ENCODE results near the gene TES.

TES gene

DNA sequence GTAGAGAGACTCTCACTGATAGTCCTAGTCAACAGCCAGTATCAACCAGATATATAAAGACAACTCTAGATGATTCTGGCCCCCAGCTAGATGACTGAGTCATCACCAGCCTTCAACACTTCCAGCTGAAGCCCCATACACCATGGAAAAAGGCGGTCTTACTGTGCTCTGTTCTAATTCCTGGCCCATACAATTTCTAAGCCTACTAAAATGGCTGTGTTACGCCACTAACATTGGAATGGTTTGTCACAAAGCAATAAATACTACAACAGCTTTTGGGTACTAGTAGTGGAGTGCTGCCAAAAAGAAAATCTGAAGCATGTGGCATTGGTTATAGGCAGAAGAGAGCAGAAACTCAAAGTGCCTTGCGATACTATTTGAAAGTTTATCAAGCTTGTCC, 13.0 kb upstream of the TES start:
- TF ChIP-seq, protein P1, sequence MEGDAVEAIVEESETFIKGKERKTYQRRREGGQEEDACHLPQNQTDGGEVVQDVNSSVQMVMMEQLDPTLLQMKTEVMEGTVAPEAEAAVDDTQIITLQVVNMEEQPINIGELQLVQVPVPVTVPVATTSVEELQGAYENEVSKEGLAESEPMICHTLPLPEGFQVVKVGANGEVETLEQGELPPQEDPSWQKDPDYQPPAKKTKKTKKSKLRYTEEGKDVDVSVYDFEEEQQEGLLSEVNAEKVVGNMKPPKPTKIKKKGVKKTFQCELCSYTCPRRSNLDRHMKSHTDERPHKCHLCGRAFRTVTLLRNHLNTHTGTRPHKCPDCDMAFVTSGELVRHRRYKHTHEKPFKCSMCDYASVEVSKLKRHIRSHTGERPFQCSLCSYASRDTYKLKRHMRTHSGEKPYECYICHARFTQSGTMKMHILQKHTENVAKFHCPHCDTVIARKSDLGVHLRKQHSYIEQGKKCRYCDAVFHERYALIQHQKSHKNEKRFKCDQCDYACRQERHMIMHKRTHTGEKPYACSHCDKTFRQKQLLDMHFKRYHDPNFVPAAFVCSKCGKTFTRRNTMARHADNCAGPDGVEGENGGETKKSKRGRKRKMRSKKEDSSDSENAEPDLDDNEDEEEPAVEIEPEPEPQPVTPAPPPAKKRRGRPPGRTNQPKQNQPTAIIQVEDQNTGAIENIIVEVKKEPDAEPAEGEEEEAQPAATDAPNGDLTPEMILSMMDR (IDR thresholded peaks at IDR 0.05; ENCODE audit: borderline replicate concordance, control extremely low read depth, extremely low read depth, insufficient read depth, missing control alignments), result no peak
- DNase-seq (ENCODE audit: low spot score), result no peak
- in situ Hi-C loops (cut with MboI; ENCODE audit: low sequenced_read_pairs, unreplicated experiment), result no loop called here

DNA sequence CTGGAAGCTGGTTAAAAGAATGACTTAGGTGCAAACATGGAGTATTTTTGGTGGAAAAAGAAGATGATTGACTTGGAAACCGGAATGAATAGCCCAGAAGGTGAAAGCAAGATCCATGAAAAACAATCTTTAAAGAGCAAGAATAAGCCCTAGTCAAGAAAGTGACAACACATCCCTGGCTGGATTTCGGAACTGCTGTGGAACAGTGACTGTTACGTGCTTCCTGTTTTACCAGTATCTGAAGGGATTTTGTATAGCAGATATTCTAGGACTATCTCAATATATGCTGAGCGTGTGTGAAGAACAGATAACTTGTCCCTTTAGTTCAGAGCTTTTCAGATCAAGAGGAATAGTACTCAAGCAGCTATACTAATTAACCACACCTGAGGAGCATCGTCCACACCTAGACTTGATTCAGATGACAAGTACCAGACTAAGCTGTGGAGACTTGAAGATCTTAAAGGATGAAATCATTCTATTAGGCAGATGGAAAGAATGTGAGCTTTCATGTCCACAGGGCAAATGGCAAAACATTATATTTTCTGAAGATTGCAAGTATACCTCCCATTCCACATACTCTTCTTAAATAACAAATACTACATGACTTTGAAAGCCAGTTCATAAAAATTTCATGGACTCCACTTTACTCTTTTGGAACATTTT, 11.5 kb upstream of the TES start:
- in situ Hi-C loops (cut with MboI; ENCODE audit: low sequenced_read_pairs, unreplicated experiment), result no loop called here
- DNase-seq (ENCODE audit: low spot score), result no peak
- TF ChIP-seq, protein P1 (IDR thresholded peaks at IDR 0.05; ENCODE audit: borderline replicate concordance, control extremely low read depth, extremely low read depth, insufficient read depth, missing control alignments), result no peak

DNA sequence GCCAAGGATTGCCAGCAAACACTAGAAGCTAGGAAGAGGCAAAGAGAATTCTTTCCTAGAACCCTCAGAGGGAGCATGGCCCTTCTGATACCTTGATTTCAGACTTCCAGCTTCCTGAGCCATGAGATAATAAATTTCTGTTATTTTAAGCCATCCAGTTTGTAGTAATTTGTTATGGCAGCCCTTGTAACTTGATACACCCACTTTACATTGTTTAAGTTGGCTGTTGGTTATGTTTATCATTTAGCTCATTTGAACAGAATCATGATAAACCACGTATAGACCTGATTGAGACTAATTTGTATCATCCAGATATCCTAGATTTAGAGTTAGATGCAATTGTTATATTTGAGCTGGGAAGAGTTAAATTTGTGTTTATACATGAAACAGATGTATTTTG, 9.4 kb upstream of the TES start:
- TF ChIP-seq, protein P1 (IDR thresholded peaks at IDR 0.05; ENCODE audit: borderline replicate concordance, control extremely low read depth, extremely low read depth, insufficient read depth, missing control alignments), result no peak
- in situ Hi-C loops (cut with MboI; ENCODE audit: low sequenced_read_pairs, unreplicated experiment), result no loop called here
- DNase-seq (ENCODE audit: low spot score), result no peak

DNA sequence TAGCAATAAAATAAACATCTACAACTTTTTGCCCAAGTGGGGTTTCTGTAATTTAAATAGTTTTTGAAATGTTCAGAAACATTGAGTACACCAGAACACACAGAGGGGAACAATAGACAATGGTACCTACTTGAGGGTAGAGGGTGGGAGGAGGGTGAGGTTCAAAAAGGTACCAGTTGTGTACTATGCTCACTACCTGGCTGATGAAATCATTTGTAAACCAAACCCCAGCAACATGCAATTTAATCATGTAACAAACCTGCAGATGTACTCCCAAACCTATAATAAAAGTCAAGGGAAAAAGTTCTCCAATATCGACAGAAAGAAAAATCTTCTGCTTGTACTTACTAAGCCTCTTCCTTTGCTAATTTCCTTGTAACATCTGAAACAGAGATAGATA, 4.2 kb upstream of the TES start:
- DNase-seq (ENCODE audit: low spot score), result no peak
- in situ Hi-C loops (cut with MboI; ENCODE audit: low sequenced_read_pairs, unreplicated experiment), result no loop called here
- TF ChIP-seq, protein P1 (IDR thresholded peaks at IDR 0.05; ENCODE audit: borderline replicate concordance, control extremely low read depth, extremely low read depth, insufficient read depth, missing control alignments), result no peak

DNA sequence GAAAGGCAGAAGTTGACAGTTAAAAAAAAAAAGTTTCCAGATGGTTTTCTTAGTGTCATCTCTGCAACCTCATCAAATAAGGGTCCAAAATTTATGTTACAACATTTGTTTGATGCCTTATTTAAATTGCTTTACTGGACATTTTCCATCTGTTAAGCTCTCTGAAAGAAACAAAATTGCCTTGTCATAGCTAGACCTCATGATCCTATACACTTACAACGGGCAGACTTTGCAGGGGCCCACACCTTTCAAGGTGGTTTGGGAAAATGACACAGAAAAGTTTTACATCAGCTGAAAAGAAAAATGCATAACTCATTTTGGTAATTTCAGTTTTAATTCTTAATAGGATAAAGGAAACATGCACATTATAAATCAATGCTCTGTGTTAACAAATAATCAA, 1.4 kb upstream of the TES start:
- TF ChIP-seq, protein P1 (IDR thresholded peaks at IDR 0.05; ENCODE audit: borderline replicate concordance, control extremely low read depth, extremely low read depth, insufficient read depth, missing control alignments), result no peak
- in situ Hi-C loops (cut with MboI; ENCODE audit: low sequenced_read_pairs, unreplicated experiment), result no loop called here
- DNase-seq (ENCODE audit: low spot score), result no peak

DNA sequence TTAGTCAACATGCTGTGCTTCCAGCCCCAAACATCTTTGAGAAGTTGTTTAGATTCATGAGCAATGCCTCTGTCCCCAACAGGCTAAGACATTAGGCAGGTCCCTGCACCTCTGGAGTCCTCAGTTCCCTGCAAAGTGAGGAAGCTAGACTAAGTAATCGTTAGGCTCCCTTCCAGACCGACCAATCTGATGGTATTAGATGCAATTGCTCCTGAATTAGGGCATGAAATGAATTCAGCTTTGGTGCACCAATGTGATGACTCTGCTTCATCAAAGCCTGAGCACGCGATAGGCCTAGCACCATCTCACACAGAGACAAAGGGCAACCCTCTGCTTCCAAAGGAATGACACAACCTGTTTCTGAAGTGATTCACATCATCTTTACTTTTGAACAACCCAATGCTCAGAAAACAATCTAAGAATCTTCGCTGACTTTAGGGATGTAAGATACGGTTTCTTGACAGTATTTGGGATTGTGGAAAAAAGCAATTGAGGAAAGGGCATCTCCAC, 723 bp upstream of the TES start:
- no peak for DNase-seq (ENCODE audit: low spot score)
- in situ Hi-C loops (cut with MboI; ENCODE audit: low sequenced_read_pairs, unreplicated experiment), result no loop called here
- TF ChIP-seq, protein P1 (IDR thresholded peaks at IDR 0.05; ENCODE audit: borderline replicate concordance, control extremely low read depth, extremely low read depth, insufficient read depth, missing control alignments), result no peak

Measured in GM13976 (cell line).